ENCODE results near the gene COX7A2L.

Gene COX7A2L

GRCh38 chr2:42328148-42328833 is 32.7 kb downstream of the COX7A2L start:
- DNase-seq (ENCODE audit: low read depth, low spot score) = no peak
- H3K4me3 ChIP-seq (ENCODE audit: low read length) = no peak overlapping the region

DNA sequence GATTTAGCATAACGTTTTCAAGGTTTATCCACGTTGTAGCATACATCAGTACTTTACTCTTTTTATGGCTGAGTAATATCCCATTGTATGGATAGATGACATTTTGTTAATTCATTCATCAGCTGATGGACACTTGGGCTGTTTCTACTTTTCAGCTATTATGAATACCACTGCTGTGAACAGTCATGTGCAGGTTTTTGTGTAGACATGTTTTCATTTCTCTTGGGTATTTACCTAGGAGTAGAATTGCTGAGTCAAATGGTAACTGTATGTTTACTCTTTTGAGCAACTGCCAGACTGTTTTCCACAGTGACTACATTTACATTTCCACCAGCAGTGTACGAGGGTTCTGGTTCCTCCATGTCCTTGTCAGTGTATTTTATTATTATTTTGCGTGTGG is 33.9 kb downstream of the COX7A2L start:
- DNase-seq (ENCODE audit: low read depth, low spot score) = no peak
- H3K4me3 ChIP-seq (ENCODE audit: low read length) = no peak overlapping the region

- no peak for DNase-seq (ENCODE audit: low read depth, low spot score)
- H3K4me3 ChIP-seq (ENCODE audit: low read length) = no peak overlapping the region
Observed at GRCh38 chr2:42325609-42326008, 35.4 kb downstream of the COX7A2L start.

- no peak for DNase-seq (ENCODE audit: low read depth, low spot score)
- H3K4me3 ChIP-seq (ENCODE audit: low read length) = no peak overlapping the region
Observed at GRCh38 chr2:42324949-42325348, 36.1 kb downstream of the COX7A2L start.

GRCh38 chr2:42324244-42324643 is 36.8 kb downstream of the COX7A2L start:
- DNase-seq (ENCODE audit: low read depth, low spot score) = no peak
- H3K4me3 ChIP-seq (ENCODE audit: low read length) = no peak overlapping the region

GRCh38 chr2:42321452-42322064 is 39.5 kb downstream of the COX7A2L start:
- no peak overlapping the region for H3K4me3 ChIP-seq (ENCODE audit: low read length)
- no peak for DNase-seq (ENCODE audit: low read depth, low spot score)

DNA sequence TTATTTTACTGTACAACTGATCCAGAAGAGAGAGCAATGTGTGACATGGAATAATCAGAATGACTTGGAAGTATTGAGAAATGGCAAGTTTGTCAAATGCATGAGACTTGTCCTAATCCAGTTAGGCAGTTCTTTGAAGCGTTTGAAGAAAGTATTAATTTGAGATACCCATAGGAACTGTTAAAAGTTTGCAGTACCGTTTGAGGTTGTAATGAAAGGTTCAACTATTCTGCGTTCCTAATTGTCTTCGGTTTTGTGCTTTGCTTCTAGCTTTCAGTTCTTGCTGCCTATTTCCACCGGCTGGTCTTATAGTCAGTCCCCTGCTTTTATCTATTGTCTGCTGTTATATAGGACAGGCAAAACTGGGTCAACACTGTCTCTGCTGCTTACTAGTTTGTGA is 41.8 kb downstream of the COX7A2L start:
- DNase-seq (ENCODE audit: low read depth, low spot score) = no peak
- H3K4me3 ChIP-seq (ENCODE audit: low read length) = no peak overlapping the region

- DNase-seq (ENCODE audit: low read depth, low spot score) = no peak
- H3K4me3 ChIP-seq (ENCODE audit: low read length) = no peak overlapping the region
Observed at GRCh38 chr2:42317945-42318344, 43.1 kb downstream of the COX7A2L start.

- H3K4me3 ChIP-seq (ENCODE audit: low read length) = no peak overlapping the region
- peak; percentile 15 for DNase-seq (ENCODE audit: low read depth, low spot score)
Observed at GRCh38 chr2:42317486-42317885, 43.5 kb downstream of the COX7A2L start.

GRCh38 chr2:42316910-42317309 is 44.1 kb downstream of the COX7A2L start:
- H3K4me3 ChIP-seq (ENCODE audit: low read length) = no peak overlapping the region
- DNase-seq (ENCODE audit: low read depth, low spot score) = no peak

DNA sequence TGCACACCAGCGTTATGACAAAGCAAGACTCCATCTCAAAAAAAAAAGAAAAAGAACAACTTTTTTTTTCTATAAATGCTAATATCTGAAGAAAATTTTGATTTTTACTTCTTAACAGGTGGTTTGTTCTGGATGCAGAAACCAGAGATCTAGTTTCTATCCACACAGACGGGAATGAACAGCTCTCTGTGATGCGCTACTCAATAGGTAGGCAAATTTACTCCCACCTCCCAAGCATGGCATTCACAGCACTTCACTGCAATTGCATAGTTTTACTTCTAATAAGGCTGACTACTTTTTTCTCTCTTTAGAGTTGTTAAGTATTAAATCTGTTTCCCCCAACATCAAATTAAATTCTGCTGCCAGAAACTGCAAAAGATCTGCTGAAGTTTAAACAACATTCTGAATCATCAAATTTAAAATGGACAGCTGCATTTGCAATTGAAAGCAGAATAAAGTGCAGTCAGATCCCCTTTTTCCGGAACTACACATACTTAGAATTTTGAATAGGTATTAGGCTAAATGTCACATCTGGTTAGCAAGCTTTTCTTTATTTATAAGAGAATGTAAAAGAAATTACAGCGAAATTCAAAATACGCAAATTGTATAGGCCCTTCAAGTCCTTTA is 45.1 kb downstream of the COX7A2L start:
- no peak for DNase-seq (ENCODE audit: low read depth, low spot score)
- H3K4me3 ChIP-seq (ENCODE audit: low read length) = no peak overlapping the region

GRCh38 chr2:42314892-42315468 is 46.0 kb downstream of the COX7A2L start:
- DNase-seq (ENCODE audit: low read depth, low spot score) = no peak
- H3K4me3 ChIP-seq (ENCODE audit: low read length) = no peak overlapping the region

DNA sequence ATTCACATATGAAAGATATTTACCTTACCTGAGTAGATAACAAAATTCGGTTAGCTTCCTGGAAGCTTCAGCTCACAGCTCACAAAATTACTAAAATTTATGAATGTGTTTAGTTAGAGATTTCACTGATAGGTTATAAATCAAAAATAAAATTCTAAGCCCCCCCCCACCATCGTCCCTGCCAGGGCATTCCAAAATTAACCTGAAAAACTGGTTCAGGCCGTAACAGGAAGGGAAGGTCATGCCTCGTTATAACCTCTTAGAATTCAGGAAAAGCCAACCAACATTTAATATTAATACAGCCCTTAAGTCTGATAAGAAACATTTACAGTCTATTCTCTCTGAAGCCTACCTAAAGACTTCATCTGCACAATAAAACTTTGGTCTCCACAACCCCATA is 48.9 kb downstream of the COX7A2L start:
- no peak overlapping the region for H3K4me3 ChIP-seq (ENCODE audit: low read length)
- DNase-seq (ENCODE audit: low read depth, low spot score) = no peak

- H3K4me3 ChIP-seq (ENCODE audit: low read length) = no peak overlapping the region
- no peak for DNase-seq (ENCODE audit: low read depth, low spot score)
Observed at GRCh38 chr2:42310007-42310515, 51.0 kb downstream of the COX7A2L start.

DNA sequence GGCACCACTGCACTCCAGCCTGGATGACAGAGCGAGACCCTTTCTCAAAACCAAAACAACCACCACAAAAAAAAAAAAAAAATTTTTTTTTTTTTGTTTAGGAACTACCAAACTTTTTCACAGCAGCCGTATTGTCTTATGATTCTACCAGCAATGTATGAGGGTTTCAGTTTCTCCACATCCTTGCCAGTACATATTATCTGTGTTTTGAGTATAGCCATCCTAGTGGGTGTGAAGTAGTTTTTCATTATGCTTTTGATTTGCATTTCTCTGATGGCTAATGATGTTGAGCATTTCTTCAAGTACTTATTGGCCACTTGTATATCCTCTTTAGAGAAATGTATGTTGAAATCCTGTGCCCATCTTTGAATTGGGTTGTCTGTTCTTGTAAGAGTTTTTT is 51.7 kb downstream of the COX7A2L start:
- H3K4me3 ChIP-seq (ENCODE audit: low read length) = no peak overlapping the region
- no peak for DNase-seq (ENCODE audit: low read depth, low spot score)

- no peak overlapping the region for H3K4me3 ChIP-seq (ENCODE audit: low read length)
- DNase-seq (ENCODE audit: low read depth, low spot score) = no peak
Observed at GRCh38 chr2:42307180-42307579, 53.8 kb downstream of the COX7A2L start.

GRCh38 chr2:42304059-42304713 is 56.8 kb downstream of the COX7A2L start:
- DNase-seq (ENCODE audit: low read depth, low spot score) = no peak
- no peak overlapping the region for H3K4me3 ChIP-seq (ENCODE audit: low read length)

- DNase-seq (ENCODE audit: low read depth, low spot score) = no peak
- H3K4me3 ChIP-seq (ENCODE audit: low read length) = no peak overlapping the region
Observed at GRCh38 chr2:42303252-42303651, 57.8 kb downstream of the COX7A2L start.

DNA sequence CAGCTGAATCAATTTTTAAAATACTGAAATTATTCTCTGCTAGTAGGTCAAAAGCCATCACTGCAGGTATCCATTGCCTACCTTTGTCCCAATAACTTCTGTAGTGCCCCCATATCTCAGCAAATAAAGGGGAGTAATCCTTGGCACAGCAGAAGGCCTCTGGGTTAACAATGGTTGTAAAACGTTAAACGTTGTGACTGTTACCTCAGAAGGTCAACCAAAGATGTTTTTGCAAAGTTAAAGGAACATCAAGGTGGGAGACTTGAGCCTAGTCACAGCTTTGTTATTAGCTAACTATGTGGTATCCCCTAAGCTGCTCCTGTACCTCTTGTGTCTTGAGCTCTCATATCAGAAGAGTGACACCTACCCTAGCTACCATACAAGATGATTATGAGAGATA is 60.5 kb downstream of the COX7A2L start:
- no peak for DNase-seq (ENCODE audit: low read depth, low spot score)
- no peak overlapping the region for H3K4me3 ChIP-seq (ENCODE audit: low read length)
